ENCODE data around the gene KNDC1.

GRCh38 chr10:133197786-133198185, 37.8 kb downstream of the KNDC1 start:
- TF ChIP-seq HDGF (IDR thresholded peaks at IDR 0.05; ENCODE audit: borderline replicate concordance) (no peak), FOXK2 (IDR thresholded peaks at IDR 0.05) (no peak)

Data from HEK293T (cell line).